Measurements from ENCODE around the gene UBXN1.

Gene UBXN1

DNA sequence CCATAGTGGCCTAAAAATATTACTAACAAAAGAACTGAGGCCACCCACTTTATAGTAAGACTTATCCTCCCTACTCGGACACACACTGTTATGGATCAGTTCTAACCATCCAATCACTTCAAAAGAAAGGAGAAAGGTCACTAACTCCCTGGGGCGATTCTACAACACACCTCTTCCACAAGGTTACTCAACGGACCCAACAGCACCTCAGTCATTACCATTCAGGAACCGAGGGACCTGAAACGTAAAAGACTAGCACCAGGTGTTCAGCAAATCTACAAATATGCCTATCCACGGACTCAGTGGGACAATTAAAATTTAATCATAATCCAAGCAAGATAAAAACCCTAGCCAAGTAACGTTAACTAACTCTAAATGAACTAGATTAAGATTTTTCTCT lies 46.8 kb upstream of the UBXN1 start:
- TF ChIP-seq, protein P1, sequence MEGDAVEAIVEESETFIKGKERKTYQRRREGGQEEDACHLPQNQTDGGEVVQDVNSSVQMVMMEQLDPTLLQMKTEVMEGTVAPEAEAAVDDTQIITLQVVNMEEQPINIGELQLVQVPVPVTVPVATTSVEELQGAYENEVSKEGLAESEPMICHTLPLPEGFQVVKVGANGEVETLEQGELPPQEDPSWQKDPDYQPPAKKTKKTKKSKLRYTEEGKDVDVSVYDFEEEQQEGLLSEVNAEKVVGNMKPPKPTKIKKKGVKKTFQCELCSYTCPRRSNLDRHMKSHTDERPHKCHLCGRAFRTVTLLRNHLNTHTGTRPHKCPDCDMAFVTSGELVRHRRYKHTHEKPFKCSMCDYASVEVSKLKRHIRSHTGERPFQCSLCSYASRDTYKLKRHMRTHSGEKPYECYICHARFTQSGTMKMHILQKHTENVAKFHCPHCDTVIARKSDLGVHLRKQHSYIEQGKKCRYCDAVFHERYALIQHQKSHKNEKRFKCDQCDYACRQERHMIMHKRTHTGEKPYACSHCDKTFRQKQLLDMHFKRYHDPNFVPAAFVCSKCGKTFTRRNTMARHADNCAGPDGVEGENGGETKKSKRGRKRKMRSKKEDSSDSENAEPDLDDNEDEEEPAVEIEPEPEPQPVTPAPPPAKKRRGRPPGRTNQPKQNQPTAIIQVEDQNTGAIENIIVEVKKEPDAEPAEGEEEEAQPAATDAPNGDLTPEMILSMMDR (IDR thresholded peaks at IDR 0.05): no peak
- TF ChIP-seq ZFX (IDR thresholded peaks at IDR 0.05; ENCODE audit: borderline replicate concordance): no peak
- H3K27ac ChIP-seq: peak overlapping the region; percentile 99

DNA sequence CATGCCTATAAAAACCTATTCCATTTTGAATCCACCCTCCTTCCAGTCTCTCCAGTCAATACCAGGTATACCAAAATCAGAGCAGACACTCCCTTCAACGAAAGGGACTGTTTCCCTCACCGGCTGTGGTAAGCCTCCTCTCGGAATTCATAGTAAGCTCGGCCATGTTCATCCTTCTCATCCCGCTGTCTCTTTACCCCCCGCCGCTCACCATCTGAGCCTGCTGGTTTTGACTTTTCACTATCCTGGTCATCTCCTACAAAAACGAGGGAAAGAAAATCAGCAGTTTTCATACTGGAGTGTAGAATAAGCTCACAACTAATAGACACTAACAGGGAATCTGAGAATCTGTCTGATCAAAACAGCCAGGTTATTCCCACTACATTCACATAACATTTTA lies 45.3 kb upstream of the UBXN1 start:
- no peak overlapping the region; the same call in 1 of the 2 replicates for H3K27ac ChIP-seq
- TF ChIP-seq ZFX (IDR thresholded peaks at IDR 0.05; ENCODE audit: borderline replicate concordance): no peak
- TF ChIP-seq, protein P1 (IDR thresholded peaks at IDR 0.05): no peak

- TF ChIP-seq, protein P1 (IDR thresholded peaks at IDR 0.05): no peak
- no peak for TF ChIP-seq ZFX (IDR thresholded peaks at IDR 0.05; ENCODE audit: borderline replicate concordance)
- no peak overlapping the region for H3K27ac ChIP-seq
Measured at GRCh38 chr11:62721994-62722393, 43.1 kb upstream of the UBXN1 start.

- TF ChIP-seq ZFX (IDR thresholded peaks at IDR 0.05; ENCODE audit: borderline replicate concordance): no peak
- TF ChIP-seq, protein P1 (IDR thresholded peaks at IDR 0.05): no peak
- H3K27ac ChIP-seq: no peak overlapping the region
Measured at GRCh38 chr11:62719302-62719978, 40.6 kb upstream of the UBXN1 start.

DNA sequence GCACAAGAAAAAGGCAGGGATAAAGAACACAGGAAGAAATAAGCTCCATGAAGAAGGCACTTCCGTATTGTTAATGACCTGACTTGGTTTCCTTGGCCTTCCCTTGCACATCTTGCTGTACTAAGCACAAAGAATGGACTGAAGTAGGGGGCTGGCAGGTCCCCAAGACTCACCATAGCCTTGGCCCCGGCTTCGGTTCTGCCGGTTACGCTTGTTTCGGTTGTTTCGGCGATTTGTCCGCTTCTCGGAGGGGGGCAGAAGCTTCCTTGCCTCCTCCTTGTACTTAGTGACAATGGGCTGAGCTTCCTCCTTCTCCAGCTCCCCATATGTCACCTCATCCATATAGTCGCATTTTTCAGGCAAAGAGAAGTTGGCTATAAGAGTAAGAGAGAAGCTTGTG lies 37.9 kb upstream of the UBXN1 start:
- no peak for TF ChIP-seq ZFX (IDR thresholded peaks at IDR 0.05; ENCODE audit: borderline replicate concordance)
- TF ChIP-seq, protein P1 (IDR thresholded peaks at IDR 0.05): no peak
- H3K27ac ChIP-seq: 0 out of 2 replicates have a peak overlapping the region, but pooled peaks have one; percentile 8

- TF ChIP-seq ZFX (IDR thresholded peaks at IDR 0.05; ENCODE audit: borderline replicate concordance): no peak
- TF ChIP-seq, protein P1 (IDR thresholded peaks at IDR 0.05): no peak
- no peak overlapping the region for H3K27ac ChIP-seq
Measured at GRCh38 chr11:62716206-62716605, 37.3 kb upstream of the UBXN1 start.
